Measurements from ENCODE around the gene TGM5. TPM values are rescaled to one million over a fixed set of nuclear protein-coding genes. Genes with fewer than 3 reads are reported as not detected.
"Not testable (repeated sequence)": the region's sequence is repeated elsewhere in the genome, so short reads cannot be mapped to it uniquely, and the experiment has no call there.

Gene TGM5
- polyA plus RNA-seq, 1 experiment = not detected

DNA sequence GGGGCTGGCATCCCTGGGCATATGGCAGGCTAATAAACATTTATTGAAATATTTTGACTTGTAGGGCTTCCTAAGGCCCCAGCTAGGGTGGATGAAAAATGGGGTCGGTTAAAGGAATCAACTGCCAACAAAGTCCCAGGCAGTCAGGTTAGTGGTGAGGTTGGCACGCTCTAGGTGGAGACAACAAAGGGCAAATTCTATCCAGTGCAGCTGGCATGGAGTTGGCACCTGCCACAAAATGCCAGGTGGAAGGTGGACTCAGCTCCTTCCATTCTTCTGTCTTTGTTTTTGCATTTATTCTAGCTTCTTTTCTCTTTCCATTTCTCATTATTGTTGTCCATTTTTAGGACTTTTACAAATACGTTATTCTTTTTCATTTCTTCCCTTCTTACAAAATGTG lies 32.7 kb upstream of the TGM5 start:
- ChIA-PET CTCF (no interaction called here), POLR2A (no interaction called here)
- no peak overlapping the region for H3K4me3 ChIP-seq (ENCODE audit: low read depth, low read length)
- TF ChIP-seq, protein P1, sequence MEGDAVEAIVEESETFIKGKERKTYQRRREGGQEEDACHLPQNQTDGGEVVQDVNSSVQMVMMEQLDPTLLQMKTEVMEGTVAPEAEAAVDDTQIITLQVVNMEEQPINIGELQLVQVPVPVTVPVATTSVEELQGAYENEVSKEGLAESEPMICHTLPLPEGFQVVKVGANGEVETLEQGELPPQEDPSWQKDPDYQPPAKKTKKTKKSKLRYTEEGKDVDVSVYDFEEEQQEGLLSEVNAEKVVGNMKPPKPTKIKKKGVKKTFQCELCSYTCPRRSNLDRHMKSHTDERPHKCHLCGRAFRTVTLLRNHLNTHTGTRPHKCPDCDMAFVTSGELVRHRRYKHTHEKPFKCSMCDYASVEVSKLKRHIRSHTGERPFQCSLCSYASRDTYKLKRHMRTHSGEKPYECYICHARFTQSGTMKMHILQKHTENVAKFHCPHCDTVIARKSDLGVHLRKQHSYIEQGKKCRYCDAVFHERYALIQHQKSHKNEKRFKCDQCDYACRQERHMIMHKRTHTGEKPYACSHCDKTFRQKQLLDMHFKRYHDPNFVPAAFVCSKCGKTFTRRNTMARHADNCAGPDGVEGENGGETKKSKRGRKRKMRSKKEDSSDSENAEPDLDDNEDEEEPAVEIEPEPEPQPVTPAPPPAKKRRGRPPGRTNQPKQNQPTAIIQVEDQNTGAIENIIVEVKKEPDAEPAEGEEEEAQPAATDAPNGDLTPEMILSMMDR (IDR thresholded peaks at IDR 0.05; ENCODE audit: low read depth, low read length) = no peak
- H3K27me3 ChIP-seq (ENCODE audit: control insufficient read depth, insufficient read depth, low read length) = peaks cover 26% of the 10 kb centered on the region
- no peaks in the 10 kb centered on the region for H3K9me3 ChIP-seq (ENCODE audit: control insufficient read depth, insufficient read depth, low read length)
- no peak overlapping the region for H3K27ac ChIP-seq (ENCODE audit: low read depth, low read length)
- DNase-seq (ENCODE audit: low read depth, low spot score) = no peak

GRCh38 chr15:43294091-43294706 lies 27.5 kb upstream of the TGM5 start:
- Histone ChIP-seq H3K27ac (ENCODE audit: low read depth, low read length) (no peak overlapping the region), H3K9me3 (ENCODE audit: control insufficient read depth, insufficient read depth, low read length) (no peaks in the 10 kb centered on the region), H3K27me3 (ENCODE audit: control insufficient read depth, insufficient read depth, low read length) (peaks cover 23% of the 10 kb centered on the region), H3K4me3 (ENCODE audit: low read depth, low read length) (no peak overlapping the region)
- TF ChIP-seq, protein P1 (IDR thresholded peaks at IDR 0.05; ENCODE audit: low read depth, low read length) = no peak
- POLR2A ChIA-PET = no interaction called here
- DNase-seq (ENCODE audit: low read depth, low spot score) = no peak
- CTCF ChIA-PET = interaction anchor here (1.8 kb wide), 1 partner anchor 9 kb away, joined by 5 read pairs; no protein-coding TSS in a partner anchor

- Histone ChIP-seq H3K9me3 (ENCODE audit: control insufficient read depth, insufficient read depth, low read length) (no peaks in the 10 kb centered on the region), H3K4me3 (ENCODE audit: low read depth, low read length) (no peak overlapping the region), H3K27me3 (ENCODE audit: control insufficient read depth, insufficient read depth, low read length) (peaks cover 19% of the 10 kb centered on the region), H3K27ac (ENCODE audit: low read depth, low read length) (no peak overlapping the region)
- no peak for DNase-seq (ENCODE audit: low read depth, low spot score)
- POLR2A ChIA-PET = no interaction called here
- CTCF ChIA-PET = no interaction called here
- TF ChIP-seq, protein P1 (IDR thresholded peaks at IDR 0.05; ENCODE audit: low read depth, low read length) = no peak
Measured at GRCh38 chr15:43293432-43293831, 26.7 kb upstream of the TGM5 start.

DNA sequence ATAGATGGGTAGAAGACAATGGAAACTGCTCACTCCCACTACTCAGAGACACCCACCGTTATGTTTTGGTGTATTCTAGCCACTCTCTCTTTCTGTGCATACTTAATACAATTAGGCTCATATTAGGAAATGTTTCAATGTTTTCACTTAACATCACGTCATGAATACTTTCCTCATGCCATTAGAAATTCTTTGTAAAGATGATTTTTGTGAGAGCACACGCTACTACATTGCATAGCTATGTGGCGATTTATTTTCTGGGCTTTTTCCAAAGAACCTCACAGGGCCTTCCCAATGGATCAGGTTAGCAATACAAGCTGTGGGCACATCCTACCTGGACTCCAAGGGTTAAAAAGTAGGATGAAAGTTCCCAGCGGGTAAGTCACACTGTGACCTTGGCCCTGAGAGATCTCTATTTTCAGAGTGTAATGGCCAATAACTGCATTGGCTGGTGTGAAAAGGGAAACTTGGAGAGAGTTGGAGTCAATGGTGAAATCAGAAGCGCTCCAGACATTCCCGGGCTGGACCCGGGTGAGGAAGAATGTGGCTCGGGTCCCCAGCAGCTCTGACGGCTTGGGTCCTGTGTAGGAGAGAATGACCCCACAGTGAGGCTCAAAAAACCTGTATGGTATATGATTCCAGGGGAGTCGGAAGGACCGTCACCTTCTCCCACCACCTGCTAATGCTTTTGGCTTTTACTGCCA lies 25.8 kb upstream of the TGM5 start:
- no peaks in the 10 kb centered on the region for H3K9me3 ChIP-seq (ENCODE audit: control insufficient read depth, insufficient read depth, low read length)
- TF ChIP-seq, protein P1 (IDR thresholded peaks at IDR 0.05; ENCODE audit: low read depth, low read length) = no peak
- peak overlapping the region; percentile 47 for H3K27ac ChIP-seq (ENCODE audit: low read depth, low read length)
- CTCF ChIA-PET = no interaction called here
- H3K27me3 ChIP-seq (ENCODE audit: control insufficient read depth, insufficient read depth, low read length) = peaks cover 24% of the 10 kb centered on the region
- H3K4me3 ChIP-seq (ENCODE audit: low read depth, low read length) = no peak overlapping the region
- POLR2A ChIA-PET = no interaction called here
- peak; percentile 34 for DNase-seq (ENCODE audit: low read depth, low spot score)

- DNase-seq (ENCODE audit: low read depth, low spot score); POLR2A ChIA-PET; CTCF ChIA-PET; H3K4me3 ChIP-seq (ENCODE audit: low read depth, low read length); H3K27ac ChIP-seq (ENCODE audit: low read depth, low read length); H3K9me3 ChIP-seq (ENCODE audit: control insufficient read depth, insufficient read depth, low read length): not testable (repeated sequence)
- peaks cover 30% of the 10 kb centered on the region for H3K27me3 ChIP-seq (ENCODE audit: control insufficient read depth, insufficient read depth, low read length)
Measured at GRCh38 chr15:43289656-43290055, 22.9 kb upstream of the TGM5 start.

Measured in AG04450 (cell line).